ENCODE measurements around the gene NPAT. TPM values are rescaled to one million over a fixed set of nuclear protein-coding genes. Genes with fewer than 3 reads are reported as not detected.

The NPAT gene
- total RNA-seq, 1 donor, result 19.0 TPM

DNA sequence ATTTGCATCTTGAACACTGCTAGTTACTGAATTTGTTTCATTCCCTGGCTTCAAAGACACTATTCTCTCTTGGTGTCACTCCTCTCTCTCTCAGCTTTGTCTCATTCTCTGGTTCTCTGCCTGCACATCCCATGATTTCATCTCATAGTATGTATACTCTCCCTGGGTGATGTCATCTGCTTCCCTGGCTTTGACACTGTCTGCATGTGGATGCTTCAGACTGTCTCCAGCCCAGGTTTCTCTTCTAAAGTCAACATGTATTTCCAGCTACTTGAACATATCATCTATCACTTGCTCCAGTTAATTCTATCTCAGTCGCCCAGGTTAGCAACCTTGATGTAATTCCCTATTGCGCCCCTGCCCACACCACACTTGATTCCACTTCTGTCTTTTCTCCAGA lies 110.4 kb downstream of the NPAT start:
- TF ChIP-seq, protein P1, sequence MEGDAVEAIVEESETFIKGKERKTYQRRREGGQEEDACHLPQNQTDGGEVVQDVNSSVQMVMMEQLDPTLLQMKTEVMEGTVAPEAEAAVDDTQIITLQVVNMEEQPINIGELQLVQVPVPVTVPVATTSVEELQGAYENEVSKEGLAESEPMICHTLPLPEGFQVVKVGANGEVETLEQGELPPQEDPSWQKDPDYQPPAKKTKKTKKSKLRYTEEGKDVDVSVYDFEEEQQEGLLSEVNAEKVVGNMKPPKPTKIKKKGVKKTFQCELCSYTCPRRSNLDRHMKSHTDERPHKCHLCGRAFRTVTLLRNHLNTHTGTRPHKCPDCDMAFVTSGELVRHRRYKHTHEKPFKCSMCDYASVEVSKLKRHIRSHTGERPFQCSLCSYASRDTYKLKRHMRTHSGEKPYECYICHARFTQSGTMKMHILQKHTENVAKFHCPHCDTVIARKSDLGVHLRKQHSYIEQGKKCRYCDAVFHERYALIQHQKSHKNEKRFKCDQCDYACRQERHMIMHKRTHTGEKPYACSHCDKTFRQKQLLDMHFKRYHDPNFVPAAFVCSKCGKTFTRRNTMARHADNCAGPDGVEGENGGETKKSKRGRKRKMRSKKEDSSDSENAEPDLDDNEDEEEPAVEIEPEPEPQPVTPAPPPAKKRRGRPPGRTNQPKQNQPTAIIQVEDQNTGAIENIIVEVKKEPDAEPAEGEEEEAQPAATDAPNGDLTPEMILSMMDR (IDR thresholded peaks at IDR 0.05; ENCODE audit: insufficient read depth, low read depth, low read length), result no peak
- no peak overlapping the region for H3K4me3 ChIP-seq (ENCODE audit: low read depth, low read length)
- DNase-seq (ENCODE audit: low read depth), result no peak

DNA sequence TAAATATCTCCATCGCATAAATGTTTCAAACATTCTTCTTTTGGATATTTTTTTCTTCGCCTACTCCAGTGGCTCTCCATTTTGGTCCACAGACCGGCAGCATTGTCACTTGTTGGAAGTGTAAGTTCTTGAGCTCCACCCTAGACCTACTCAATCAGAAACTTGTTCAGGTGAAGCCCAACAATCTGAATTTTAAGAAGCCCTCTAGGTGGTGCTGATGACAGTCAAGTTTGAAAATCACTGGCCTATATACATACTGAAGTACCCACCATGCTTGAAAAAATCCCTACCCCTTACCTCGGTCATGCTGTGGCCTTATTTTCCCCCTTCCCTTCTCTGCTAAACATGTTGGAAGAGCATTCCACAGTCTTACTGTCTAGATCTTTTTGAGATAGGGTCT lies 111.3 kb downstream of the NPAT start:
- H3K4me3 ChIP-seq (ENCODE audit: low read depth, low read length), result no peak overlapping the region
- TF ChIP-seq, protein P1 (IDR thresholded peaks at IDR 0.05; ENCODE audit: insufficient read depth, low read depth, low read length), result no peak
- no peak for DNase-seq (ENCODE audit: low read depth)

Small RNA genes lying within 50 kb of the gene (small RNA-seq; reads per million reads assigned to genes)
- gene RF00019, result not detected

Other genes starting within 250 kb of the NPAT start
- 39.9 and 61.3 TPM in 2 replicates for gene CUL5, start 213.7 kb downstream of the NPAT start, total RNA-seq
- gene ACAT1, start 101.1 kb downstream of the NPAT start, total RNA-seq, result 70.2 and 75.1 TPM in 2 replicates
- gene ATM, start 429 bp upstream of the NPAT start, total RNA-seq, result 152 and 158 TPM in 2 replicates
- gene C11orf65, start 244.9 kb upstream of the NPAT start, total RNA-seq, result 0.64 and 0.86 TPM in 2 replicates